ELF-1 (cell line): ENCODE data around the gene ZNF296.
A peak's percentile ranks its signal among the peaks of the same experiment; 100 is the strongest.

Experiments used
- DNase-seq: peaks from one replicate; pipeline ENCODE4 v3.0.0-alpha.2; 2016; ENCODE audit warnings: low read depth, low spot score

The ZNF296 gene

GRCh38 chr19:45059258-45059965 is 16.9 kb downstream of the ZNF296 start:
- peak; percentile 91 for DNase-seq

- DNase-seq = no peak
Observed at GRCh38 chr19:45058622-45059159, 17.6 kb downstream of the ZNF296 start.

DNA sequence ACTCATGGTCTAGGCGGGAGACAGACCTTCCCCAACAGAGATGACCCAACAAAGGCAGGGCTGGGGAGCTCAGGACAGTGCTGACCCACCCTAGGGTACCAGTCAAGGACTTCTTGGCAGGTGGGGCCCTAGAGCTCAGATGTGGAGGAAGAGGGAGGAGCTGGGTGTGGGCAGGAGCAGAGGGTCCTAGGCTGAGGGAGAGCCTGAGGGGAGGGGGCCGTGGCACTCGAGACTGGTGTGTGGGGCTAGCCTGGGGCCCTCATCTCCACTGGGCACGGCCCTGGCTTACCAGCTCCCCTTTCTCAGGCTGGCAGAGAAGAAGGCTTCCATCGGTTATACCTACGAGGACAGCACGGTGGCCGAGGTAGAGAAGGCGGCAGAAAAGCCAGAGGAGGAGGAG is 18.8 kb downstream of the ZNF296 start:
- no peak for DNase-seq

GRCh38 chr19:45056831-45057230 is 19.4 kb downstream of the ZNF296 start:
- no peak for DNase-seq

- no peak for DNase-seq
Observed at GRCh38 chr19:45051929-45052579, 24.2 kb downstream of the ZNF296 start.

- DNase-seq = no peak
Observed at GRCh38 chr19:45050036-45050435, 26.2 kb downstream of the ZNF296 start.

DNA sequence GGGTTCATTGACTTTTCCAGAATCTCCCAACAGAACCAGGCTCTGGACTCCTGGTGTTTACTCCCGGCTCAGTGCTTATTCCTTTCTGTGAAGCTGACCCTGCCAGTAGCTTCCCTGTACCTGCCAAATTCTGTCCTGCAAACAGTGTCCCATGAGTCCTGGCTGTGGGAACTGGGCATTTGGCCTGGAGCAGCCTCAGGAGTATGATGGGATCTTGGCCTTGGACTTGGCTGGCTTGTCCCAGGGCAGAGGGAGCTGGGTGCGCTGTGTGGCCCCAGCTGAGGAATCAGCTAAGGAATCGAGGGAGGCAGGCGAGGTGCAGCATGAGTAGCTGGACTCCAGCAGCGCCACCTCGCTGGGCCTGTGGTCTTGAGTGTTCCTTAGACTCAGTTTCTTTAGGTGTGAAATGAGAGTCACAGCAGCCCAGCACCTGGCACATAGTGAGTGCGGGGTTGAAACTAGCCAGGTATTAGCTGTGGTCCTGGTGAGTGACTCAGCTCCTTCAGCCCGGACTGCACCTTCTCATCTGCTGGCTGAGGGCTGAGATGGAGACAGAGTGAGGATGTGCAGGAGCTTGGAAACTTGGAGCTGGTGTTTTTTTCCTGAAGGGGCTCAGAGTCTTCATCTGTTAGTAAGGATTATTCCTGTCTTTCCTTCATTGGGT is 27.1 kb downstream of the ZNF296 start:
- DNase-seq = no peak

GRCh38 chr19:45047188-45047797 is 29.0 kb downstream of the ZNF296 start:
- DNase-seq = no peak

DNA sequence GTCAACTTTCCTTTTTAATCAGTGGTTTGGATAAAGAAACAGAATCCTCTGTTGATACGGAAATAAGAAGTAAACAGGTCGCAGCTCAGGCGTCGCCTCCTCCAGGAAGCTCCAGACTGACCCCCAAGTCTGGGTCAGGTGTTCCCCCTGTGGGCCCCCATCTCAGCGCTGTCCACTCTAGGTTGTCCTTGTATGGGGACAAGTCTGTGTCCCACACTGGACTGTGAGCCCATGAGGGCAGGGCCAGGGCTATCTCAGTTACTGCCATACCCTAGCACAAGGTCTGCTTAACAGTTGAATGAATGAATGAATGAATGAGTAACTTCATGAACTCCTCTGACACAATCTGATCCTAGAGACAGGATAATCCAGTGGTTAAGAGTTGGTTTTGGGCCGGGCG is 29.9 kb downstream of the ZNF296 start:
- DNase-seq = no peak

- no peak for DNase-seq
Observed at GRCh38 chr19:45045671-45046353, 30.5 kb downstream of the ZNF296 start.

DNA sequence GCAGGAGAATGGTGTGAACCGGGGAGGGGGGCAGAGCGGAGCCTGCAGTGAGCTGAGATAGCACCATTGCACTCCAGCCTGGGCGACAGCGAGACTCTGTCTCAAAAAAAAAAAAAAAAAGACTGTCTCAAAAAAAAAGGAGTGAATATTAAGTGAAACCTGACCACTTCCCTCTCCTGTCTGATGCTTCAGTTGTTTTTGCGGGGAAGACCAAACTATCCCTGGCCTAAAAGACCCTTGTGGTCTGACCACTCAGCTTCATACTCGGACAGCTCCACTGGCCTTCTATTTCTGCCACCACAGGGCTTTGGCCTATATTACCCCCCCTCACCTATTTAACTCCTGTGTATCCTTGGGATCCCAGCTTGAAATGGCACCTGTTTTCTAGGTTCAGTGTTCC is 35.2 kb downstream of the ZNF296 start:
- no peak for DNase-seq

- no peak for DNase-seq
Observed at GRCh38 chr19:45040059-45040771, 36.1 kb downstream of the ZNF296 start.

- DNase-seq = peak; percentile 88
Observed at GRCh38 chr19:45038931-45039893, 37.1 kb downstream of the ZNF296 start, which contains the start of gene CLASRP. Gene CLASRP, plus strand, starts transcription at chr19:45039045. Its CDS starts 1,168 bp downstream, at chr19:45040213.

DNA sequence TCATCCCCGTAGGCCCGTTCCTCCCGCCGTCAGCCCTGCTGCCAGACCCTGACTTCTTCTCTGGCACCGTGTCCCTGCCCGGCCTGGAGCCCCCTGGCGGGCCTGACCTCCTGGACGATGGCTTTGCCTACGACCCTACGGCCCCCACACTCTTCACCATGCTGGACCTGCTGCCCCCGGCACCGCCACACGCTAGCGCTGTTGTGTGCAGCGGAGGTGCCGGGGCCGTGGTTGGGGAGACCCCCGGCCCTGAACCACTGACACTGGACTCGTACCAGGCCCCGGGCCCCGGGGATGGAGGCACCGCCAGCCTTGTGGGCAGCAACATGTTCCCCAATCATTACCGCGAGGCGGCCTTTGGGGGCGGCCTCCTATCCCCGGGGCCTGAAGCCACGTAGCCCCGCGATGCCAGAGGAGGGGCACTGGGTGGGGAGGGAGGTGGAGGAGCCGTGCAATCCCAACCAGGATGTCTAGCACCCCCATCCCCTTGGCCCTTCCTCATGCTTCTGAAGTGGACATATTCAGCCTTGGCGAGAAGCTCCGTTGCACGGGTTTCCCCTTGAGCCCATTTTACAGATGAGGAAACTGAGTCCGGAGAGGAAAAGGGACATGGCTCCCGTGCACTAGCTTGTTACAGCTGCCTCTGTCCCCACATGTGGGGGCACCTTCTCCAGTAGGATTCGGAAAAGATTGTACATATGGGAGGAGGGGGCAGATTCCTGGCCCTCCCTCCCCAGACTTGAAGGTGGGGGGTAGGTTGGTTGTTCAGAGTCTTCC is 38.7 kb downstream of the ZNF296 start:
- no peak for DNase-seq

DNA sequence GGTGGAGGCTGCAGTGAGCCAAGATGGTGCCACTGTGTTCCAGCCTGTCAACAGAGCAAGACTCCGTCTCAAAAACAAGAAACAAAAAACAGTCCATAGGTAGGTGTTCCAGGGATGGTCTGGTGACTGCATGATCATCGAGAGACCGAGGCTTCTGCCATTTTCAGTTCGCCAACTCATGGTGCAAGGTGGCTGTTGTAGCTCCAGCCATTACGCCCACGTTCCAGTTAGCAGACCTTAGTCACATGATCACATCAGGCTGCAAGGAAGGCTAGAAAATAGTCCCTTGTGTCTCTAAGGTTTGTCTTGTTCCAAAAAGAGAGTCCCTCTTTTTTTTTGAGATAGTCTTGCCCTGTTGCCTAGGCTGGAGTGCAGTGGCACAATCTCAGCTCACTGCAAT is 40.5 kb downstream of the ZNF296 start:
- no peak for DNase-seq

DNA sequence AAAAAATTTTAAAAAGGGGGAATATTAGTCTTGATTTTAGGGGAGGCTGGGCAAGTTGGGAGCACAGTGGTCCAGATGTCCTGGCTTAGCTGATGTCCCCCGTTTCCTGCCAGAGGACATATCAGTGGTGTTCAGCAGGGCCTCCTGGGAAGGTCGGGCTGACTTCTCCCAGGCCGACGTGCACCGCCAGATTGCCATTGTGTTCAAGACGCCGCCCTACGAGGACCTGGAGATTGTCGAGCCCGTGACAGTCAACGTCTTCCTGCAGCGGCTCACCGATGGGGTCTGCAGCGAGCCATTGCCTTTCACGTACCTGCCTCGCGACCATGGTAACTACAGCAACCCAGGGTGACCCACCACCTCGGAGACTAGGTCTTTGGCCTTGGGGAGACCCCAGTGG is 43.9 kb downstream of the ZNF296 start:
- peak; percentile 29 for DNase-seq

DNA sequence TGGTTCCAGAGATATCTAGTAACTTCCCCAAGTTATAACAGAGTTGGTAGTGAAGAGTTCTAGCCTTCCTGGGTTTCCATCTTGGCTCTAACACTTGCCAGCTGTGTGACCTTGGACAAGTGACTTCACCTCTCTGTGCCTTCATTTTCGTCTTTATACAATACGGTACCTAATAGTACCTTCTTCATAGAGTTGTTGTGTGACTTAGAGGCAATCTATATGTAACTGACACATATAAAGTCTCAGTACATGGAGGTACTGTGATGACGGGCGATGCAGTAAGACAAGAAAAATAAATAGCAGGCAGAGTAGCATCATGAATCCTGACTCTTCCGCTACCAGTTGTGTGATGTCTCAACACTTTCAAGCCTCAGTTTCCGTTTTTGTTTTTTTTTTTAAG is 45.5 kb downstream of the ZNF296 start:
- no peak for DNase-seq

DNA sequence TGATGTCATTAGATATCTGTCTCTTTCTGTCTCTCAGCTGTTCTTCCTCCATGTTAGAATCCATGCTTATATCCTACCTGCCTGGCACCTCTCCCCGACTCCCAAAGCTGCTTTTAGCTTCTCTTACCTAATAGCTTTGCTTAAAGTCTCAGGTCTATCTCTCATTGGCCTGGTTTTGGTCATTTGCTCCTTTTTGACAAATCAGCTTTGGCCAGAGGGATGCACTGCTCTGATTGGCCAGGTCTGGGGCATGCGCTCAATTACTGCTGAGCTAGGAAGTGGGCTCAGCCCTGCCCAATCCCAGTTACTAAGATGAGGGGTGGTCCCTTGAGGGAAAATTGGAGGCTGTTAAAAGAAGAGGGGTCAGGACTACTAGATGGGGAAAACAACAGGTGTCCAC is 48.9 kb downstream of the ZNF296 start:
- DNase-seq = no peak

DNA sequence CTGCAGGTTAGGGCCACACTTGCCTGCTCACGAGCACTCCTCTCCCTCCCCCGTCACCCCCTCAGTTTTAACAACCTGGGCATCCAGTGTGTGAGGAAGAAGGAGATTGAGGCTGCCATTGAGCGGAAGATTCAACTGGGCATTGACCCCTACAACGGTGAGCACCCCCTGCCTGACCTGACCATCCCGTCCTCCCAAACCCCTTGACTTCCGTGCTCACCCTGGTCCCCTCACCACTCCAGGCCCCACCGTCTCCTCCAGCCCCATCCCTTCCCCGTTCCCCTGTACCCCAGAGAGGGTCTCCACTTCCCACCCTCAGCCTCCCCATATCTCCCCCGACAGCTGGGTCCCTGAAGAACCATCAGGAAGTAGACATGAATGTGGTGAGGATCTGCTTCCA is 51.0 kb downstream of the ZNF296 start:
- DNase-seq = no peak
